Upper lobe of left lung (tissue), 4 donors: ENCODE results near the gene CRIP2.

Experiments used
- CTCF ChIP-seq, 6 experiments: fragments of 450-650 bp in 4 of 6; fragments of 200-600 bp in 2 of 6; sonication (generic) in 2 of 6; IDR thresholded peaks; one replicate each; pipeline ENCODE4 v1.5.1; 2016 to 2019; ENCODE audit warnings: antibody characterized with exemption in 6 of 6
- EP300 ChIP-seq, 4 donors: sonication (generic); formaldehyde crosslinking; IDR thresholded peaks; one replicate each; pipeline ENCODE4 v1.5.1; 2017; ENCODE audit warnings: antibody characterized with exemption in 4 of 4, control low read depth in 2 of 4
- POLR2A ChIP-seq, 4 donors: fragments of 450-650 bp; IDR thresholded peaks; one replicate each; pipeline ENCODE4 v1.5.1; 2016 to 2017; ENCODE audit warnings: antibody characterized with exemption in 4 of 4, mild to moderate bottlenecking in 2 of 4
- POLR2AphosphoS5 ChIP-seq, 2 donors: sonication (generic); formaldehyde crosslinking; IDR thresholded peaks; one replicate each; pipeline ENCODE4 v1.5.1; 2017; ENCODE audit warnings: antibody characterized with exemption in 2 of 2

- TF ChIP-seq EP300 (IDR thresholded peaks at IDR 0.05) (no peak), CTCF (IDR thresholded peaks at IDR 0.05) (no peak), POLR2AphosphoS5 (IDR thresholded peaks at IDR 0.05) (no peak), POLR2A (IDR thresholded peaks at IDR 0.05) (no peak)
Measured at GRCh38 chr14:105492031-105492970, 17.7 kb downstream of the CRIP2 start.
